Erythroblast (primary cell): ENCODE data around the gene ABCD1.

Experiments used
- GATA1 ChIP-seq: IDR thresholded peaks from 2 replicates; pipeline ENCODE4 v1.6.1; 2011; ENCODE audit warnings: low read depth, mild to moderate bottlenecking, control low read depth, low read length, moderate library complexity
- POLR2A ChIP-seq: IDR thresholded peaks from 2 replicates; pipeline ENCODE4 v1.6.1; 2011; ENCODE audit warnings: mild to moderate bottlenecking, low read length

- TF ChIP-seq POLR2A (no peak), GATA1 (no peak)
Observed at GRCh38 chrX:153725039-153725831, 579 bp downstream of the ABCD1 start.
